Muscle of leg (tissue), 11 donors: ENCODE results near the gene IARS2. TPM values are rescaled to one million over a fixed set of nuclear protein-coding genes. Genes with fewer than 3 reads are reported as not detected.

Experiments used
- DNase-seq: peaks from one replicate; pipeline ENCODE4 v3.0.0; 2013
- H3K27ac ChIP-seq: one replicate; pipeline ENCODE4 v1.5.1; 2013; ENCODE audit warnings: mild to moderate bottlenecking, low read length, control low read depth
- H3K27me3 ChIP-seq: one replicate; pipeline ENCODE4 v1.6.1; 2013; ENCODE audit warnings: low read length; ENCODE audit not compliant: control insufficient read depth, insufficient read depth
- H3K36me3 ChIP-seq: one replicate; pipeline ENCODE4 v1.6.1; 2013; ENCODE audit warnings: low read length; ENCODE audit not compliant: control insufficient read depth, insufficient read depth
- H3K4me1 ChIP-seq: one replicate; pipeline ENCODE4 v1.6.1; 2013; ENCODE audit warnings: low read length; ENCODE audit not compliant: control insufficient read depth, insufficient read depth
- H3K4me3 ChIP-seq: one replicate; pipeline ENCODE4 v1.5.1; 2013; ENCODE audit warnings: low read length, control low read depth
- H3K9me3 ChIP-seq: replicated peaks from 2 replicates; pipeline ENCODE4 v1.6.1; 2013; ENCODE audit warnings: low read depth, low read length; ENCODE audit not compliant: control insufficient read depth
- WGBS: methylation state at CpG from one replicate; pipeline ENCODE4 v1.1.5; 2013; ENCODE audit warnings: missing lambda C conversion rate; ENCODE audit not compliant: insufficient coverage; 5-methylcytosine and 5-hydroxymethylcytosine counted together
- polyA plus RNA-seq, 8 donors: library from polyadenylated mRNA; unstranded; fragments of 120-200 nt; gene quantifications; one replicate each; pipeline versions ENCODE4 v1.2.1 to v1.2.3, GENCODE V29; 2013; ENCODE audit warnings: inconsistent platforms in 1 of 8, low replicate concordance in 1 of 8; ENCODE audit not compliant: insufficient read length in 8 of 8, insufficient read depth in 1 of 8
- total RNA-seq: library from RNA; stranded (reverse); fragments of 120-200 nt; gene quantifications from one replicate; pipeline ENCODE4 v1.2.4, GENCODE V29; 2013

IARS2 gene
- total and polyA plus RNA-seq, 9 donors = 45.3 to 53.0 (median 49.3) TPM

DNA sequence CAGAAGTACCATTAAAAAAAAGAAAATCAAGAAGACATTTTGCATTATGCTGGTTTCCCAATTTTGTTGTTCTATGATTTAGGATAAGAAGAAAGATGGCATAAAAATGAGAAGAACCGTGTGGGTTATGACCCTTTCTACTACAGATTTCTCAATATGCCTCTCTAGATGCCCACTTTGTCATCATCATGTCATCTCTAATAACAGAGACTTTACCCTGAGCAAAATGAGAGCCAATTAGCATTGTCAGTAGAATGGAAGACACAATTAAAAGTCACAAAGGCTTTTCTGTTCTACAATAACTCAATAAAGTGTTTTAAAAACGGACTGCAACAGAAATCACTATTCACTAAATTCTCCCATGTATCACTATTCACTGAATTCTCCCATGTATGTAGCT lies 92.8 kb downstream of the IARS2 start:
- no peaks in the 10 kb centered on the region for H3K9me3 ChIP-seq
- H3K36me3 ChIP-seq = peaks cover 21% of the 10 kb centered on the region
- no CpG with 5 or more reads among the region's 2 CpGs for WGBS
- H3K27ac ChIP-seq = no peak overlapping the region
- H3K4me3 ChIP-seq = no peak overlapping the region
- H3K27me3 ChIP-seq = no peaks in the 10 kb centered on the region
- peaks cover under 1% of the 10 kb centered on the region for H3K4me1 ChIP-seq
- DNase-seq = no peak

DNA sequence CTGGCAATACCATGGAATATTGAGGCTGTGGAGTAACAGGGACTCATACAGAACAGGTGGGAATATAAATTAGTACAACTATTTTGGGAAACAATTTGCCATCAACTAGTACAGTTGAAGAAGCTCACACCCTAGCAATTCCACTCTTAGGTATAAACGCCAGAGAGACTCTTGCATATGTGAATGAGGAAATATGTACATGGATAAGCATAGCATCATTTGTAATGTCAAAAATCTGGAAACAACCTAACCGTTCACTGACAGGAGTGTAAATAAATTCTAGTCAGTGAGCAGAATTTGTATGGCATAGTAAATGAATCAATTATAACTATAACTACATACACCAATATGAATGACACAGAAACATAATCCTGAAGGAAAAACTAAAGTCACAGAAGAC lies 94.6 kb downstream of the IARS2 start:
- no peak for DNase-seq
- Histone ChIP-seq H3K4me3 (no peak overlapping the region), H3K27ac (no peak overlapping the region), H3K9me3 (no peaks in the 10 kb centered on the region), H3K4me1 (no peaks in the 10 kb centered on the region), H3K27me3 (no peaks in the 10 kb centered on the region), H3K36me3 (peaks cover 34% of the 10 kb centered on the region)
- WGBS = no CpG with 5 or more reads among the region's 2 CpGs

DNA sequence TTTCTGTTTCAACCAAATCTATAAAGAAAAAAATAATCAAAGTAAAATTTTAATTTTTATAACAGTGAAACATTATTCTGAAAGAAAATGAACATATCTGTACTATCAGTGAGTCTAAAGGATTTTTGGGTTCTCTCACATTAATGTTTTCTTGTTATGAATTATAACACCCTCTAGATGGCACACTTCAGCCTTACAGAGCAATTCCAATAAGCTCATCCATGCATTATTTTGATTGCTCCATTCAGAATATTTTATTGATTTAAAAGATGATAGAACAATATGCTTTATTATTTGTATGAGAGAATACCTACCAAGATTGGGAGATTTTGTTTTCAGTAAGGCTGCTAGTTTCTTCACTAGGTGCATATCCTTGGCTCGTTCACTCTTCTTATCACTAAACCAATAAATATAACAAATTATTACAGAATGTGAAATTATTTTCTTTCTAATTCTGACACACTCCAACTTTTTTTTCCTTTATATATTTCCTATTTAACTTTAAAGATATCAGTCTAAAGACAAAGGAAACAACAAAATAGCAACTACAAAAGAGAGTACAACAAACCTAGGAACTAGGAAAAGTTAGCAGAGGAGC lies 95.9 kb downstream of the IARS2 start:
- no CpG with 5 or more reads among the region's 1 CpG for WGBS
- Histone ChIP-seq H3K36me3 (peaks cover 38% of the 10 kb centered on the region), H3K9me3 (no peaks in the 10 kb centered on the region), H3K27ac (no peak overlapping the region), H3K27me3 (no peaks in the 10 kb centered on the region), H3K4me3 (no peak overlapping the region), H3K4me1 (no peaks in the 10 kb centered on the region)
- DNase-seq = peak; percentile 41

DNA sequence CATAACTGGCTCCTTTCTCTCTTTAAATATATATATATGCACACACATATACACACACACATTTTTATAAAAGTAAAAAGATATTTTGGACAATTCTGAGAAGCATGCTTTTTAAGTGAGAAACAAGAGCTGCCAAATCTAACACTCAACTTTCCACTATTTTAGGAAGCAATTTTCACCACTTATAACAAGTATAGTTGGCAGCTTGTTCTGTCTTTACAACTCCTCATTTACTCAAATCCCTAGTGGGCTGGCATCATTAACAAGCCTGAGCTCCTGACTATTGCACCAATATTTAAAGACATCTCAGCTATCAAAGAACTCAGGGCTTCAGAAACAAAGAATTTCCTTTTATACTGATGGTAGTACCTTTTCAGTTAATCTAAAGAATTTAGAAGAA lies 101.8 kb downstream of the IARS2 start:
- H3K27me3 ChIP-seq = no peaks in the 10 kb centered on the region
- peaks cover 41% of the 10 kb centered on the region for H3K36me3 ChIP-seq
- DNase-seq = no peak
- no peak overlapping the region for H3K4me3 ChIP-seq
- H3K4me1 ChIP-seq = no peaks in the 10 kb centered on the region
- no peak overlapping the region for H3K27ac ChIP-seq
- H3K9me3 ChIP-seq = no peaks in the 10 kb centered on the region

Other genes starting within 250 kb of the IARS2 start
- 0.71 TPM for gene SLC30A10, start 165.6 kb upstream of the IARS2 start, total RNA-seq
- 1 to 10 TPM in 1 of 8 donors, under 1 TPM in 7; 0.25 to 1.5 (median 0.39) TPM for gene SLC30A10, start 165.6 kb upstream of the IARS2 start, polyA plus RNA-seq
- gene EPRS1, start 47.6 kb upstream of the IARS2 start, total RNA-seq = 76.4 TPM
- 100 to 1,000 TPM in 2 of 8 donors, 10 to 100 TPM in 6; 71.9 to 102 (median 89.3) TPM for gene EPRS1, start 47.6 kb upstream of the IARS2 start, polyA plus RNA-seq
- gene BPNT1, start 4.3 kb upstream of the IARS2 start, total RNA-seq = 14.5 TPM
- gene BPNT1, start 4.3 kb upstream of the IARS2 start, polyA plus RNA-seq = 10 to 100 TPM; 19.8 to 33.5 (median 24.6) TPM
- 21.5 TPM for gene RAB3GAP2, start 178.3 kb downstream of the IARS2 start, total RNA-seq
- 10 to 100 TPM; 15.6 to 23.3 (median 18.6) TPM for gene RAB3GAP2, start 178.3 kb downstream of the IARS2 start, polyA plus RNA-seq